ENCODE measurements around the gene TTYH2.

TTYH2 gene

GRCh38 chr17:74217888-74218287 lies 4.5 kb downstream of the TTYH2 start:
- Histone ChIP-seq H3K4me1 (ENCODE audit: control insufficient read depth in 1 of 2, insufficient read depth in 1 of 2, low read depth in 1 of 2, low read length in 1 of 2) (peaks cover 15 to 16% of the 10 kb centered on the region in 2 experiments), H3K36me3 (no peaks in the 10 kb centered on the region), H3K9me3 (no peaks in the 10 kb centered on the region), H3K27me3 (peaks cover 41% of the 10 kb centered on the region), H3K27ac (no peak overlapping the region), H3K4me3 (ENCODE audit: low read depth in 1 of 2, low read length in 1 of 2) (no peak overlapping the region)
- no peak for TF ChIP-seq CTCF (IDR thresholded peaks at IDR 0.05)

DNA sequence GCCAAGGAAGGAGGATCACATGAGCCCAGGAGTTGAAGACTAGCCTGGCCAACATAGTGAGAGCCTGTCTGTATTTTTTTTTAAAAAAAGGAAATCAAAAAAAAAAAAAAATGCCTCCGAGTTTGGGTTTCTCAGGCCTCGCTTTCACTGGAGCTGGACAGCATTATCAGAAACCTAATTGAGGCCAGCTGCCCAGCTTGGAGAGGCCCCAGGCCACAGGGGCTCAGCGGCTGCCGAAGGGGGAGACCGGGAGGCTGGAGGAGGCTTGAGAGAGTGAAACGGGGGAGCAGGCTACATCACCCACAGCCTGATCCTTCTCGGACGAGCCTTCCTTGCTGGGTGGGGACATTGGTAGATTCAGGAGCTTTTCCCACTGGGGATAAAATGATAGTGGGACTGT lies 5.1 kb downstream of the TTYH2 start:
- H3K4me1 ChIP-seq (ENCODE audit: control insufficient read depth in 1 of 2, insufficient read depth in 1 of 2, low read depth in 1 of 2, low read length in 1 of 2), result peaks cover 11 to 12% of the 10 kb centered on the region in 2 experiments
- TF ChIP-seq CTCF (IDR thresholded peaks at IDR 0.05), result no peak
- no peak overlapping the region for H3K27ac ChIP-seq
- H3K27me3 ChIP-seq, result peaks cover 36% of the 10 kb centered on the region
- H3K4me3 ChIP-seq (ENCODE audit: low read depth in 1 of 2, low read length in 1 of 2), result no peak overlapping the region
- H3K9me3 ChIP-seq, result no peaks in the 10 kb centered on the region
- no peaks in the 10 kb centered on the region for H3K36me3 ChIP-seq

DNA sequence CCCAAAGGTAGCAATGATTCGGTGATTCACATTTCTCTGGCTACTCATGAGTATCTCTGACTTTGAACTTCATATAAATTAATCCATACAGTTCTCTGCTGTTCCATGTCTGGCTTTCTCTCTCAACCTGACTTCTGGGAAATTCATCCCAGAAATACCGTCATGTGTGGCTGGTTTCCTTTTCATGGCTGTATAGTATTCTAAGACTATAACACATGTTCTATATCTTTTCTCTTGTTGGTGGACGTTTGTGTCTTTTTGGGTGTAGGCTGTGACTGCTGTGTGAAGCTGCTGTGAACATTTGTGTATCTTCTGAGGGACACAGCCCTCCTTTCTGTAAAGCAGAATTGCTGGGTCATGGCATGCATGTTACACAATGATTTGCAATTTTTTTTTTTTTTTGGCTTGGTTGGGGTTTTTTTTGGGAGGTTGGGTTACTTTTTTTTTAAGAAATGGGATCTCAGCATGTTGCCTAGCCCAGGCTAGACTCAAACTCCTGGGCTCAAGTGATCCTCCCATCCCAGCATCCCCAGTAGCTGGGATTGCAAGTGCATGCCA lies 6.3 kb downstream of the TTYH2 start:
- Histone ChIP-seq H3K4me1 (ENCODE audit: control insufficient read depth in 1 of 2, insufficient read depth in 1 of 2, low read depth in 1 of 2, low read length in 1 of 2) (no peaks in the 10 kb centered on the region), H3K9me3 (no peaks in the 10 kb centered on the region), H3K27me3 (peaks cover 24% of the 10 kb centered on the region), H3K27ac (no peak overlapping the region), H3K4me3 (ENCODE audit: low read depth in 1 of 2, low read length in 1 of 2) (no peak overlapping the region), H3K36me3 (no peaks in the 10 kb centered on the region)
- no peak for TF ChIP-seq CTCF (IDR thresholded peaks at IDR 0.05)

- no peak overlapping the region for H3K27ac ChIP-seq
- no peak overlapping the region for H3K4me3 ChIP-seq (ENCODE audit: low read depth in 1 of 2, low read length in 1 of 2)
- no peaks in the 10 kb centered on the region for H3K36me3 ChIP-seq
- no peak for TF ChIP-seq CTCF (IDR thresholded peaks at IDR 0.05)
- no peaks in the 10 kb centered on the region for H3K9me3 ChIP-seq
- H3K4me1 ChIP-seq (ENCODE audit: control insufficient read depth in 1 of 2, insufficient read depth in 1 of 2, low read depth in 1 of 2, low read length in 1 of 2), result no peaks in the 10 kb centered on the region
- H3K27me3 ChIP-seq, result peaks cover 18% of the 10 kb centered on the region
Observed at GRCh38 chr17:74220219-74220618, 6.8 kb downstream of the TTYH2 start.

DNA sequence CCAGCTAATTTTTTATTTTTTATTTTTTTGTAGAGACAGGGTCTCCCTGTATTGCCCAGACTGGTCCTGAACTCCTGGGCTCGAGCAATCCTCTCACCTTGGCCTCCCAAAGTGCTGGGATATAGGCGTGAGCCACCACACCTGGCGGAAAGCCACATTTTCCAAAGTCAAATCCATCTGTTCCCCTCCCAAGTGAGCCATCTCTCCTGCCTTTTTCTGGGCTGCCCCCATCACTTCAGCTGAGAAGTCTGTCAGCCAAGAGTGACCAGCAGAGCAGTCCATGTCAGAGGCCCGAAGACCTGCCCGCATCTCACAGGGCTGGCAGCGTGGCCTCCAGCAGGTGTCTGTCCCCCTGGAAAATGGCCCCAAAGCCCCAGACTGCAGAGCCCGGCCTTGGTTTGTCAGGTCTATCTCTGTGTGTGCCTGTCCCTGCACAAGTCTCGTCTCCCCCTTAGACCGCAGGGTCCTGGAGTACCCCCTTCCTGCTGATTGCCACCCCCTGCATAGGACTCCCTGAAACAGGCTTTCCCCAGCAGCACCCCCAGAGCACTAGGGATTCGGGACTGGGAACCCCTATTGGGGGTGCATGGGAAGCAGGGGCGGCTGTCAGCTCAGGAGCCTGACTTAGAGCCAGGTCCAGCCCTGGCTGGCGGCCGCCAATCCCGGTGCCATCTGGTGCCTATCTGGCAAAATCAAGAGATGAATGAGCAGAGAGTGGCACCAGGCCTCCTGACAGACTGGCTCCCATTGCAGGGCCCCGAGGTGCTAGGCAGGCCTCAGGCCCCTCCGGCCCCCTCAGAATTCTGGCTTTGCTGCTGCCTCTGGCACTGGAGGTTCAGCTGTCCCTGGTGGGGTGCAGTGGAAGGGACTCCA lies 7.8 kb downstream of the TTYH2 start:
- no peak overlapping the region for H3K4me3 ChIP-seq (ENCODE audit: low read depth in 1 of 2, low read length in 1 of 2)
- TF ChIP-seq CTCF (IDR thresholded peaks at IDR 0.05), result no peak
- no peaks in the 10 kb centered on the region for H3K4me1 ChIP-seq (ENCODE audit: control insufficient read depth in 1 of 2, insufficient read depth in 1 of 2, low read depth in 1 of 2, low read length in 1 of 2)
- H3K9me3 ChIP-seq, result no peaks in the 10 kb centered on the region
- H3K36me3 ChIP-seq, result no peaks in the 10 kb centered on the region
- H3K27me3 ChIP-seq, result peaks cover 9% of the 10 kb centered on the region
- no peak overlapping the region for H3K27ac ChIP-seq

Data from neutrophil (primary cell).